ENCODE results near the gene SLC39A7.
A peak's percentile ranks its signal among the peaks of the same experiment; 100 is the strongest.

Gene SLC39A7

GRCh38 chr6:33206027-33206863, 5.6 kb downstream of the SLC39A7 start:
- DNase-seq (ENCODE audit: low read depth in 1 of 2, low spot score in 1 of 2), result no peak
- no peak for TF ChIP-seq JUND (IDR thresholded peaks at IDR 0.05; ENCODE audit: low read depth)
- in situ Hi-C loops (cut with HindIII; ENCODE audit: low pct_unique_long_range_greater_than_20kb, low sequenced_read_pairs), result no loop called here

DNA sequence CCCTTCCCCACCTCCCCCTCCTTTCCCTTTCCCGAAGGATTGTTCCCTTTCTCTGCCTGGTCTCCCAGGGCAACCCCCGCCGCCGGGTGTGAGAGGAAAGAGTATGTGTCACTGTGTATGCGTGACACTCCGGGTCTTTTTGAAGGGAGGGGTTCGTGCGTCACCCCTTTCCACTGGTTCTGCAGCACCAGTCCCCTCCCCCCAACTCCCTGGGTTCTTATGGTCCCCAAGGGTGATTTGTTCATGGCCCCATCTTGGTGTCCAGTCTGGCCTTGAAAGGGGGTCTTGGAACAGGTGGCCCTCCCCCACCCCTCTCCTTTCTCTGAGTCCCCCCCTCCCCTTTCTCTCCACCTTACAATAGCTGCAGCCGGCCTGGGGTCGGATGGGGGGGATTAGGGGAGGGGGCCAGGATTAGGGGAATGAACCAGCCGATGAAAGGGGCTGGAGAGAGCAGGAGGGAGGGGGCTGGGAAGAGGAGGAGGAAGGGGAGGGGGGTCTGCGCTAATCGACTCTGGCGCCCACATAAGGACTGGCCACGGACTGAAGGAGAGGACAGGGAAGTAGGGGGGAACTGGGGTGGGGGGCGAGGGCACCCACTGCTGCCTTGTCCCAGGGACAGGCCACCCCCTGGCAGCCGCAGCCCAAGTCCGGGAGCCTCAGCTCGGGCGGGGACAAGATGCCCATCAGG, 6.3 kb downstream of the SLC39A7 start:
- DNase-seq (ENCODE audit: low read depth in 1 of 2, low spot score in 1 of 2), result no peak
- no peak for TF ChIP-seq JUND (IDR thresholded peaks at IDR 0.05; ENCODE audit: low read depth)
- in situ Hi-C loops (cut with HindIII; ENCODE audit: low pct_unique_long_range_greater_than_20kb, low sequenced_read_pairs), result no loop called here

DNA sequence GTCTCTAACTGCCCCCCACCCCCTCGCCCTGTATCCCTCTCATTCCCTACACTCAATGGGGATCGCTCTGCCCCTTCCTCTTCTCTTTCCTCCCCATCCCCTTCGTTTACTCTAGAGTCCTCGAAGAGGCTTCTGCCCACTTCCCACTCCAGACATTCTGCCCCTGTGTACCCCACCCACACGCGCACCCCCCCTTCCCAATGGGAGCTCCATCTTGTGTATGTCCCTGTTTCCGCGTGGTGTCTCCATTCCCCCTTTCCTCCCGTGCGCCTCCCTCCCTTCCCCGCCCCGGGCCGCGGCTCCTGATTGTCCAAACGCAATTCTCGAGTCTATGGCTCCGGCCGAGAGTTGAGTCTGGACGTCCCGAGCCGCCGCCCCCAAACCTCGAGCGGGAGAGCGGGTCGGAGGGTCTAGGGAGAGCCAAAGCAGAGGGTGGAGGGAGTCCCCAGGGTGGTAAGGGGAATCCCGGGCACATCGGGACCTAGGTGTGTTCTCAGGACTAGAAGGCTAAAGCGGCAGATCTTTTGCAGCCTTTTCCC, 7.0 kb downstream of the SLC39A7 start:
- TF ChIP-seq JUND (IDR thresholded peaks at IDR 0.05; ENCODE audit: low read depth), result no peak
- peak in 1 of 2 experiments; percentile 67 for DNase-seq (ENCODE audit: low read depth in 1 of 2, low spot score in 1 of 2)
- in situ Hi-C loops (cut with HindIII; ENCODE audit: low pct_unique_long_range_greater_than_20kb, low sequenced_read_pairs), result no loop called here

DNA sequence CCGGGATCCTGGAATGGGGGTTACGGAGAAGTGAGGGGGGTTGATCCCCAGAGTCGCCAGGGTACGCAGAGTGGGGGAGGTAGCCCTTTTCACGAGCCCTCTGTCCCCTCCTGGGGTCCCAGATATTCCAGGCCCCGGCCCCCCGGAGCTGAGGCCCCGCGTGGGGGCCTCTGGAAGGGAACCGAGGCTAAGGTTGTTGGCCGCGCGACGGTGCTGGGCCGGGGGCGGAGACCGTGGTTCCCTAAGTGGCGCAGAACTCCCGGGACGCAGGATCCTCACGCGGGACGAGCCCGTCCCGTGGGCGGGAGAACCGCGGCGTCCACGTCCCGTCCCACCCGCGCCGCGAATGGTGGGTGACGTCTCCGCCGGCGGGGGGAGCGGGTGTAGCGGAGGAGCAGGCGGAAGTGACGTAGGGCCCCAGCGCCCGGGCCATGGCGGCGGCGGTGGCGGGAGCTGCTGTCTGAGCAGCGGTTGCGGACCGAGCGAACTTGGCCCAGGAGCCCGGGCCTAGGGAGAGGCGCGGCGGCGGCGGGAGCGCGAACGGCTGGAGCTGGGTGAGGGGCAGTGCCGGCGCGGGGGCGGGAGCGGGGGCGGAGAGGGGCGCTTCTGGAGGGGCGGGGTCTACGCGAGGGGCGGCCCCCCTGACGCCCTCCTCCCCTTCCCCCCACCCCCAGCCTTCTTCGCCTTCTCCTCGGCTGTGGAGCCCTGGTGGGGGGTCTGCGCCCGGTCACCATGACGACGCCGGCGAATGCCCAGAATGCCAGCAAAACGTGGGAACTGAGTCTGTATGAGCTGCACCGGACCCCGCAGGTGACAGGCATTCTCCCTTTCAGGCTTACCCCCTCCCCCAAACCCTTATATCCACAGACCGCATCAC, 7.7 kb downstream of the SLC39A7 start, which contains the start of gene RING1:
Gene RING1, plus strand, starts transcription at position 410 of the 877 bp plus-strand sequence. Its CDS starts 323 bp downstream, at position 733.
- no peak for TF ChIP-seq JUND (IDR thresholded peaks at IDR 0.05; ENCODE audit: low read depth)
- in situ Hi-C loops (cut with HindIII; ENCODE audit: low pct_unique_long_range_greater_than_20kb, low sequenced_read_pairs), result no loop called here
- peak; percentile 91 to 94 for DNase-seq (ENCODE audit: low read depth in 1 of 2, low spot score in 1 of 2)

DNA sequence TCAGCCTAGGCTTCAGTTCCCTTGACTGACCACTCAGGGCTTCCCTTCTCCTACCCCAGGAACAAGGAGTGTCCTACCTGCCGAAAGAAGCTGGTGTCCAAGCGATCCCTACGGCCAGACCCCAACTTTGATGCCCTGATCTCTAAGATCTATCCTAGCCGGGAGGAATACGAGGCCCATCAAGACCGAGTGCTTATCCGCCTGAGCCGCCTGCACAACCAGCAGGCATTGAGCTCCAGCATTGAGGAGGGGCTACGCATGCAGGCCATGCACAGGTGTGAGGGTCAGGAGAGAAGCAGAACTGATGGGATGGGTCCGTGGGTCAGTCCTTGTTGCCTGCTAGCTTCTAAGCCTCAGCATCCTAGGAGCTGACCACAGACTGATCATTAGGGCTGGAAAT, 9.2 kb downstream of the SLC39A7 start:
- DNase-seq (ENCODE audit: low read depth in 1 of 2, low spot score in 1 of 2), result no peak
- in situ Hi-C loops (cut with HindIII; ENCODE audit: low pct_unique_long_range_greater_than_20kb, low sequenced_read_pairs), result no loop called here
- no peak for TF ChIP-seq JUND (IDR thresholded peaks at IDR 0.05; ENCODE audit: low read depth)

GRCh38 chr6:33211136-33211535, 10.5 kb downstream of the SLC39A7 start:
- no peak for TF ChIP-seq JUND (IDR thresholded peaks at IDR 0.05; ENCODE audit: low read depth)
- in situ Hi-C loops (cut with HindIII; ENCODE audit: low pct_unique_long_range_greater_than_20kb, low sequenced_read_pairs), result no loop called here
- DNase-seq (ENCODE audit: low read depth in 1 of 2, low spot score in 1 of 2), result no peak

DNA sequence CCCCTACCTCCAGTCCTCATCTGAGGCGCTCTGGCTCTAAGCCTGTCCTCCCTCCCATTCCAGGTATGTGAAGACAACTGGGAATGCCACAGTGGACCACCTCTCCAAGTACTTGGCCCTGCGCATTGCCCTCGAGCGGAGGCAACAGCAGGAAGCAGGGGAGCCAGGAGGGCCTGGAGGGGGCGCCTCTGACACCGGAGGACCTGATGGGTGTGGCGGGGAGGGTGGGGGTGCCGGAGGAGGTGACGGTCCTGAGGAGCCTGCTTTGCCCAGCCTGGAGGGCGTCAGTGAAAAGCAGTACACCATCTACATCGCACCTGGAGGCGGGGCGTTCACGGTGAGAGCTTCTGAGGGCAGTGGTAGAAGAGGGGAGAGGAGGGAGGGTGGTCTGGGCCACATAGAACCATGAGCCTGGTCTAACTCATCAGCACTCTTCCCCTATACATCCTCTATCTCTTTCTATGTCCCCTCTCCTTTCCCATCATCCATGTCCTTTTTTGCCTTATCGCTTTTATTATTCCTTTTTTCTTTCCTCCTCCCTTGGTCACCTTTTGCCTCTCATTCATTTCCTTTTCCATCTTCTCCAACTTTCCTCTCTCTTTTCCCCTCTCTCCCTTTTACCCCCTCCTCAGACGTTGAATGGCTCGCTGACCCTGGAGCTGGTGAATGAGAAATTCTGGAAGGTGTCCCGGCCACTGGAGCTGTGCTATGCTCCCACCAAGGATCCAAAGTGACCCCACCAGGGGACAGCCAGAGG, 11.2 kb downstream of the SLC39A7 start:
- no peak for TF ChIP-seq JUND (IDR thresholded peaks at IDR 0.05; ENCODE audit: low read depth)
- DNase-seq (ENCODE audit: low read depth in 1 of 2, low spot score in 1 of 2), result no peak
- in situ Hi-C loops (cut with HindIII; ENCODE audit: low pct_unique_long_range_greater_than_20kb, low sequenced_read_pairs), result no loop called here

- TF ChIP-seq JUND (IDR thresholded peaks at IDR 0.05; ENCODE audit: low read depth), result no peak
- DNase-seq (ENCODE audit: low read depth in 1 of 2, low spot score in 1 of 2), result no peak
- in situ Hi-C loops (cut with HindIII; ENCODE audit: low pct_unique_long_range_greater_than_20kb, low sequenced_read_pairs), result no loop called here
Observed at GRCh38 chr6:33212857-33213165, 12.1 kb downstream of the SLC39A7 start.

DNA sequence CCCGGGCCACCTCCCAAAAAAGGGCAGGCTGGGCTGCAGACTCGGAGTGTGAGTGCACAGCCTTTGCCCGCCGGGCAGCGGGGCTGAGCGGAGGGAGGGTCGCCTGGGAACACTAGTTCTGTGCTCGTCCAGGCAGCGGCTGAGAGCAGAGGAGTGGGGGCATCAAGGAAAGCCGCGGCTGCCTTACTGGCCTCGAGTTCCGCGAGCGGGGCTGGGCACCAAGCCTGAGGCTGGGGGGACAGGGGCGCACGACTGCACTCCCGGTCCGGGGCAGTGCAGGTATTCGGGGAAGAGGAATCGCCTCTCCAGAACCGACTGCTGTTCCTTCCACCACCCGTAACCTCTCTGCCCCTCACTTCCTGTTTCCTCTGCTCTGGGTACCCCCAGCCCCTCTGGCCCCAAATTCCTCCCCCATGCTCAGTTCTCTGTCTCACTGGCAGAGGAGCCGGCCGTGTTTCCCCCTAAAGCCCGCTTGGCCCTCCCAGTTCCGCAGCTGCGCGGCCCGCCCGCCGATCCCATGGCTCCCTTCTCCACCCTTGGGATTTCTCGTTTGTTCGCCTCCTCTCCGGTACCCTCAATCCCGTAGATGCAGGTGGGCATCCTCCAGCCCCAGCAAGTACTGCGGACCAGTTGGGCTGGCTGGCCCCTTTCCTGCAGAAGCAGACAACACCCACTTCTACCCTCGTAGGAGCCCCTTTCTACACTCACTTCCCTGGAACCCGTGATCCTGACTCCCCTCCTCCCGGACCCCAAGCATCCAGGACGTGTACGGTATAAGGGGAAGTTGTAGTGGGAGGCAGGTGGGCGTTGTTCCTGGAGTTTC, 12.7 kb downstream of the SLC39A7 start:
- no peak for DNase-seq (ENCODE audit: low read depth in 1 of 2, low spot score in 1 of 2)
- in situ Hi-C loops (cut with HindIII; ENCODE audit: low pct_unique_long_range_greater_than_20kb, low sequenced_read_pairs), result no loop called here
- TF ChIP-seq JUND (IDR thresholded peaks at IDR 0.05; ENCODE audit: low read depth), result no peak

- DNase-seq (ENCODE audit: low read depth in 1 of 2, low spot score in 1 of 2), result no peak
- in situ Hi-C loops (cut with HindIII; ENCODE audit: low pct_unique_long_range_greater_than_20kb, low sequenced_read_pairs), result no loop called here
- no peak for TF ChIP-seq JUND (IDR thresholded peaks at IDR 0.05; ENCODE audit: low read depth)
Observed at GRCh38 chr6:33213989-33214335, 13.3 kb downstream of the SLC39A7 start.
